SK-N-MC (cell line): Measurements from ENCODE around the gene KCTD1.

Source experiments
- EZH2 ChIP-seq: fragments of 200-600 bp; sonication (generic); IDR thresholded peaks from one replicate; pipeline ENCODE4 v1.6.1; 2017; ENCODE audit warnings: antibody characterized with exemption
- FOXP2 ChIP-seq: optimal IDR thresholded peaks from 2 replicates; pipeline ENCODE3; 2011; ENCODE audit warnings: mild to moderate bottlenecking, moderate library complexity; ENCODE audit not compliant: insufficient read depth; ENCODE audit errors: extremely low read length, control extremely low read depth
- POLR2AphosphoS5 ChIP-seq: IDR thresholded peaks from 2 replicates; pipeline ENCODE4 v1.6.1; 2012; ENCODE audit warnings: mild to moderate bottlenecking, low read depth, low read length, borderline replicate concordance

DNA sequence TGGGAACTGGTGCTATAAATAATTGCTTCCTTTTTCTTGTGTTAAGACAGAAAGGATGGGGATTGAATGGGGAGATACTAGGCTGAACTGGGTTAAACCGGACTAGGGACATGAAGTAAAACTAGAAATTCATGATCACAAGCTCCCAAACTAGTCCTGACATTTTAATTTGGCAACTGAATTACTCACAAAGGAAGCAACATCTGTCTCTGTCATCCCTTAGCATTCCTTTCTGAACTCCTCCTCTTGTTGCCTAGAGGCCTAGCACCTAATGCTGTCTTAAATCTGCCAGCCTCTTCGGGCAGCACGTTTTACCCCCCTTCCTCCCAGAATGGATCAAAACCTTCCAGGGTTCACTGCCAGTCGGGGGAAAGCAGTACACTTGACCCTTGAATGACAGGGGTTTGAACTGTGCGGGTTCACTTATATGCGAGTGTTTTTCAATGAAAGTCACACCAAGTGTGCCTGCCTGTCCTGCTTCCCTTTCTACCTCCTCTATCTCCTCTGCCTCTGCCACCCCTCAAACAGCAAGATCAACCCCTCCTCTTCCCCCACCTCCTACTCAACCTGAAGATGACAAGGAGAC is 8.2 kb downstream of the KCTD1 start:
- TF ChIP-seq POLR2AphosphoS5 (no peak), EZH2 (no peak), FOXP2 (no peak)
